GM12878 (cell line): ENCODE results near the gene TIGAR. TPM values are rescaled to one million over a fixed set of nuclear protein-coding genes. Genes with fewer than 3 reads are reported as not detected.

Source experiments
- ATF7 ChIP-seq: fragments of 450-650 bp; IDR thresholded peaks from 2 replicates; pipeline ENCODE4 v1.6.1; 2016; ENCODE audit warnings: low read depth, mild to moderate bottlenecking
- CBX3 ChIP-seq: fragments of 200-600 bp; sonication (generic); IDR thresholded peaks from 2 replicates; pipeline ENCODE4 v1.6.1; 2016; ENCODE audit warnings: low read depth, borderline replicate concordance
- EZH2 ChIP-seq: IDR thresholded peaks from 2 replicates; pipeline ENCODE4 v1.6.1; 2012; ENCODE audit warnings: low read depth, mild to moderate bottlenecking, control low read depth, inconsistent platforms, low read length, borderline replicate concordance; ENCODE audit not compliant: control insufficient read depth
- FOXK2 ChIP-seq: fragments of 450-650 bp; IDR thresholded peaks from 2 replicates; pipeline ENCODE4 v1.6.1; 2017; ENCODE audit warnings: mild to moderate bottlenecking, moderate library complexity
- GABPA ChIP-seq: IDR thresholded peaks from 2 replicates; pipeline ENCODE4 v1.6.1; 2014; ENCODE audit warnings: antibody characterized with exemption, low read depth, mild to moderate bottlenecking, inconsistent platforms
- IKZF2 ChIP-seq, 2 experiments: fragments of 450-650 bp; IDR thresholded peaks; 2 replicates each; pipeline ENCODE4 v1.6.1; 2017; ENCODE audit warnings: mild to moderate bottlenecking in 2 of 2, moderate library complexity in 2 of 2
- KAT2A ChIP-seq: conservative IDR thresholded peaks from 2 replicates; pipeline ENCODE4 v1.6.1; 2011; ENCODE audit warnings: low read depth, low read length; ENCODE audit not compliant: control insufficient read depth
- POLR2AphosphoS5 ChIP-seq: IDR thresholded peaks from 2 replicates; pipeline ENCODE4 v1.6.1; 2011; ENCODE audit warnings: mild to moderate bottlenecking, low read length, inconsistent platforms
- RBBP5 ChIP-seq: fragments of 200-600 bp; sonication (generic); conservative IDR thresholded peaks from 2 replicates; pipeline ENCODE4 v1.6.1; 2016
- RFX5 ChIP-seq: IDR thresholded peaks from 2 replicates; pipeline ENCODE4 v1.6.1; 2011; ENCODE audit warnings: low read depth, low read length, improper control_type of control experiment
- RUNX3 ChIP-seq: IDR thresholded peaks from 2 replicates; pipeline ENCODE4 v1.6.1; 2012; ENCODE audit warnings: low read length, inconsistent platforms
- TBL1XR1 ChIP-seq: IDR thresholded peaks from 2 replicates; pipeline ENCODE4 v1.6.1; 2012; ENCODE audit warnings: low read depth, low read length, improper control_type of control experiment
- TCF7 ChIP-seq: IDR thresholded peaks from 2 replicates; pipeline ENCODE4 v1.6.1; 2014; ENCODE audit warnings: antibody characterized with exemption, borderline replicate concordance
- WRNIP1 ChIP-seq: IDR thresholded peaks from 2 replicates; pipeline ENCODE4 v1.6.1; 2011; ENCODE audit warnings: low read depth, low read length, improper control_type of control experiment, borderline replicate concordance
- ZNF207 ChIP-seq: fragments of 450-650 bp; IDR thresholded peaks from 2 replicates; pipeline ENCODE4 v1.6.1; 2014; ENCODE audit warnings: antibody characterized with exemption, mild to moderate bottlenecking, borderline replicate concordance
- polyA plus RNA-seq, 11 experiments: library from polyadenylated mRNA; depleted of rRNA in 4 of 11; unstranded in 6 of 11; stranded (reverse) in 5 of 11; fragments of >200 nt; fragmentation: Nextera tagmentation in 4 of 11; fragmentation: Illumina TruSeq in 1 of 11; extraction: Ambion mirVana in 4 of 11; extraction: Trizol in 1 of 11; gene quantifications; 1 replicate in 1 of 11; 2 replicates in 10 of 11; pipeline versions ENCODE4 v1.2.1 to v1.2.3, GENCODE V29; 2011 to 2016; ENCODE audit warnings: inconsistent platforms in 2 of 11, missing spikeins in 2 of 11, low read depth in 1 of 11
- total RNA-seq, 4 experiments: library from RNA; depleted of rRNA in 3 of 4; stranded (reverse); fragments of >200 nt in 3 of 4; fragmentation: Illumina TruSeq in 1 of 4; extraction: Trizol in 1 of 4; gene quantifications; 2 replicates each; pipeline versions ENCODE4 v1.2.1 to v1.2.3, GENCODE V29; 2013 to 2021
- TF ChIP-seq, protein P1 (sequence below): fragments of 450-650 bp; IDR thresholded peaks from 2 replicates; pipeline ENCODE4 v1.6.1; 2017; ENCODE audit warnings: mild to moderate bottlenecking, moderate library complexity
- TF ChIP-seq, protein P2 (sequence below): IDR thresholded peaks from 2 replicates; pipeline ENCODE4 v1.6.1; 2012; ENCODE audit warnings: low read length, inconsistent platforms
- TF ChIP-seq, protein P3 (sequence below): fragments of 450-650 bp; IDR thresholded peaks from 2 replicates; pipeline ENCODE4 v1.6.1; 2018; ENCODE audit warnings: mild to moderate bottlenecking, low read depth, moderate library complexity; ENCODE audit not compliant: partially characterized antibody
- TF ChIP-seq, protein P4 (sequence below): fragments of 450-650 bp; IDR thresholded peaks from 2 replicates; pipeline ENCODE4 v1.6.1; 2017; ENCODE audit warnings: antibody characterized with exemption, mild to moderate bottlenecking, moderate library complexity

The TIGAR gene
- total and polyA plus RNA-seq, 10 of the 15 experiments (the other 5 are each of a cell fraction or from before 2014, with no cell fraction given): 7.6 to 45.7 (median 16.5) TPM

DNA sequence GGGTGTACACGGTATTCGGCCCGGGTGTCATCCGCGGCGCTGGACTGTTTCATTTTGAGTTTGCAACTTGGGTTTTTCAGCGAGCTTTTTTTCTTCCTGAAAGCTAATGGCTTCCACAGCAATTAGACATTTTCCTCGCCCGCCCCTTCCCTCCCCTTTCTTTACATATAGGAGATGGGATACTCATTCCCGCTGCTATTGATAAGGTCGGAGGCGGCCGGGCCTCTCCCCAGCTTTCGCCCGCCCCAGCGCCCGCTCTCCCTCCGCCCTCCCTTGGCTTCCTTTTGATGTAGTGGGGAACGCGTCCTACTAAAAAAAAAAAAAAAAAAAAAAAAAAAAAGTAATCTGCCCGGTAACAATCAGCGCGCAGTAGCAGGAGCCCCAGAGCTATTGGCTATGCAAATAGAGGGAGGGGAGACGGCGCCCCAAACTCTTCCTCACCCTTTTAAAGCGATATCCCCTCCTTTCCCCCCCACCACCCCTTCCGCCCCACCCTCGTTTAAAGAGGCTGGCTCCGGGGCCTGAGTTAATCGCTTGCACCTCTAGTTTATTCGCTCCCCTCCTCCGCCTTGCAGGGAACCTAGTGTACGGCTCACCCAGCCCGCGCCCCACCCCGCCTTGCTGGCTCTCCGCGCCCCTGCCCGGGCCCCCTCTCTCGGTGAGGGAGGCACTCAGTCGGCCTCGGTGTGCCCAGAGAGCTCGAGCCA, 49.1 kb upstream of the TIGAR start (continued):
- TF ChIP-seq CBX3: no peak
- TF ChIP-seq ZNF207: no peak
- peak; percentile 59; the same call in 1 of the 2 replicates for TF ChIP-seq RUNX3
- TF ChIP-seq TBL1XR1: no peak
- no peak for TF ChIP-seq EZH2
- TF ChIP-seq RBBP5: no peak
- TF ChIP-seq RFX5: peak; percentile 97
- TF ChIP-seq TCF7: peak; percentile 61
- 0 out of 2 replicates have a peak, but pooled peaks have one; percentile 46 for TF ChIP-seq GABPA
- TF ChIP-seq FOXK2: no peak
- no peak for TF ChIP-seq KAT2A
- TF ChIP-seq, protein P1, sequence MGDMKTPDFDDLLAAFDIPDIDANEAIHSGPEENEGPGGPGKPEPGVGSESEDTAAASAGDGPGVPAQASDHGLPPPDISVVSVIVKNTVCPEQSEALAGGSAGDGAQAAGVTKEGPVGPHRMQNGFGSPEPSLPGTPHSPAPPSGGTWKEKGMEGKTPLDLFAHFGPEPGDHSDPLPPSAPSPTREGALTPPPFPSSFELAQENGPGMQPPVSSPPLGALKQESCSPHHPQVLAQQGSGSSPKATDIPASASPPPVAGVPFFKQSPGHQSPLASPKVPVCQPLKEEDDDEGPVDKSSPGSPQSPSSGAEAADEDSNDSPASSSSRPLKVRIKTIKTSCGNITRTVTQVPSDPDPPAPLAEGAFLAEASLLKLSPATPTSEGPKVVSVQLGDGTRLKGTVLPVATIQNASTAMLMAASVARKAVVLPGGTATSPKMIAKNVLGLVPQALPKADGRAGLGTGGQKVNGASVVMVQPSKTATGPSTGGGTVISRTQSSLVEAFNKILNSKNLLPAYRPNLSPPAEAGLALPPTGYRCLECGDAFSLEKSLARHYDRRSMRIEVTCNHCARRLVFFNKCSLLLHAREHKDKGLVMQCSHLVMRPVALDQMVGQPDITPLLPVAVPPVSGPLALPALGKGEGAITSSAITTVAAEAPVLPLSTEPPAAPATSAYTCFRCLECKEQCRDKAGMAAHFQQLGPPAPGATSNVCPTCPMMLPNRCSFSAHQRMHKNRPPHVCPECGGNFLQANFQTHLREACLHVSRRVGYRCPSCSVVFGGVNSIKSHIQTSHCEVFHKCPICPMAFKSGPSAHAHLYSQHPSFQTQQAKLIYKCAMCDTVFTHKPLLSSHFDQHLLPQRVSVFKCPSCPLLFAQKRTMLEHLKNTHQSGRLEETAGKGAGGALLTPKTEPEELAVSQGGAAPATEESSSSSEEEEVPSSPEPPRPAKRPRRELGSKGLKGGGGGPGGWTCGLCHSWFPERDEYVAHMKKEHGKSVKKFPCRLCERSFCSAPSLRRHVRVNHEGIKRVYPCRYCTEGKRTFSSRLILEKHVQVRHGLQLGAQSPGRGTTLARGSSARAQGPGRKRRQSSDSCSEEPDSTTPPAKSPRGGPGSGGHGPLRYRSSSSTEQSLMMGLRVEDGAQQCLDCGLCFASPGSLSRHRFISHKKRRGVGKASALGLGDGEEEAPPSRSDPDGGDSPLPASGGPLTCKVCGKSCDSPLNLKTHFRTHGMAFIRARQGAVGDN: no peak
- TF ChIP-seq WRNIP1: no peak
- TF ChIP-seq, protein P2, sequence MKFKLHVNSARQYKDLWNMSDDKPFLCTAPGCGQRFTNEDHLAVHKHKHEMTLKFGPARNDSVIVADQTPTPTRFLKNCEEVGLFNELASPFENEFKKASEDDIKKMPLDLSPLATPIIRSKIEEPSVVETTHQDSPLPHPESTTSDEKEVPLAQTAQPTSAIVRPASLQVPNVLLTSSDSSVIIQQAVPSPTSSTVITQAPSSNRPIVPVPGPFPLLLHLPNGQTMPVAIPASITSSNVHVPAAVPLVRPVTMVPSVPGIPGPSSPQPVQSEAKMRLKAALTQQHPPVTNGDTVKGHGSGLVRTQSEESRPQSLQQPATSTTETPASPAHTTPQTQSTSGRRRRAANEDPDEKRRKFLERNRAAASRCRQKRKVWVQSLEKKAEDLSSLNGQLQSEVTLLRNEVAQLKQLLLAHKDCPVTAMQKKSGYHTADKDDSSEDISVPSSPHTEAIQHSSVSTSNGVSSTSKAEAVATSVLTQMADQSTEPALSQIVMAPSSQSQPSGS: no peak; the same call in 1 of the 2 replicates
- TF ChIP-seq, protein P3, sequence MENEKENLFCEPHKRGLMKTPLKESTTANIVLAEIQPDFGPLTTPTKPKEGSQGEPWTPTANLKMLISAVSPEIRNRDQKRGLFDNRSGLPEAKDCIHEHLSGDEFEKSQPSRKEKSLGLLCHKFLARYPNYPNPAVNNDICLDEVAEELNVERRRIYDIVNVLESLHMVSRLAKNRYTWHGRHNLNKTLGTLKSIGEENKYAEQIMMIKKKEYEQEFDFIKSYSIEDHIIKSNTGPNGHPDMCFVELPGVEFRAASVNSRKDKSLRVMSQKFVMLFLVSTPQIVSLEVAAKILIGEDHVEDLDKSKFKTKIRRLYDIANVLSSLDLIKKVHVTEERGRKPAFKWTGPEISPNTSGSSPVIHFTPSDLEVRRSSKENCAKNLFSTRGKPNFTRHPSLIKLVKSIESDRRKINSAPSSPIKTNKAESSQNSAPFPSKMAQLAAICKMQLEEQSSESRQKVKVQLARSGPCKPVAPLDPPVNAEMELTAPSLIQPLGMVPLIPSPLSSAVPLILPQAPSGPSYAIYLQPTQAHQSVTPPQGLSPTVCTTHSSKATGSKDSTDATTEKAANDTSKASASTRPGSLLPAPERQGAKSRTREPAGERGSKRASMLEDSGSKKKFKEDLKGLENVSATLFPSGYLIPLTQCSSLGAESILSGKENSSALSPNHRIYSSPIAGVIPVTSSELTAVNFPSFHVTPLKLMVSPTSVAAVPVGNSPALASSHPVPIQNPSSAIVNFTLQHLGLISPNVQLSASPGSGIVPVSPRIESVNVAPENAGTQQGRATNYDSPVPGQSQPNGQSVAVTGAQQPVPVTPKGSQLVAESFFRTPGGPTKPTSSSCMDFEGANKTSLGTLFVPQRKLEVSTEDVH: no peak
- 0 out of 2 replicates have a peak, but pooled peaks have one; percentile 58 for TF ChIP-seq POLR2AphosphoS5
- TF ChIP-seq, protein P4, sequence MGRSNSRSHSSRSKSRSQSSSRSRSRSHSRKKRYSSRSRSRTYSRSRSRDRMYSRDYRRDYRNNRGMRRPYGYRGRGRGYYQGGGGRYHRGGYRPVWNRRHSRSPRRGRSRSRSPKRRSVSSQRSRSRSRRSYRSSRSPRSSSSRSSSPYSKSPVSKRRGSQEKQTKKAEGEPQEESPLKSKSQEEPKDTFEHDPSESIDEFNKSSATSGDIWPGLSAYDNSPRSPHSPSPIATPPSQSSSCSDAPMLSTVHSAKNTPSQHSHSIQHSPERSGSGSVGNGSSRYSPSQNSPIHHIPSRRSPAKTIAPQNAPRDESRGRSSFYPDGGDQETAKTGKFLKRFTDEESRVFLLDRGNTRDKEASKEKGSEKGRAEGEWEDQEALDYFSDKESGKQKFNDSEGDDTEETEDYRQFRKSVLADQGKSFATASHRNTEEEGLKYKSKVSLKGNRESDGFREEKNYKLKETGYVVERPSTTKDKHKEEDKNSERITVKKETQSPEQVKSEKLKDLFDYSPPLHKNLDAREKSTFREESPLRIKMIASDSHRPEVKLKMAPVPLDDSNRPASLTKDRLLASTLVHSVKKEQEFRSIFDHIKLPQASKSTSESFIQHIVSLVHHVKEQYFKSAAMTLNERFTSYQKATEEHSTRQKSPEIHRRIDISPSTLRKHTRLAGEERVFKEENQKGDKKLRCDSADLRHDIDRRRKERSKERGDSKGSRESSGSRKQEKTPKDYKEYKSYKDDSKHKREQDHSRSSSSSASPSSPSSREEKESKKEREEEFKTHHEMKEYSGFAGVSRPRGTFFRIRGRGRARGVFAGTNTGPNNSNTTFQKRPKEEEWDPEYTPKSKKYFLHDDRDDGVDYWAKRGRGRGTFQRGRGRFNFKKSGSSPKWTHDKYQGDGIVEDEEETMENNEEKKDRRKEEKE: no peak
- TF ChIP-seq ATF7: peak; percentile 37; the same call in 1 of the 2 replicates
- TF ChIP-seq IKZF2 (IDR thresholded peaks at IDR 0.05): peak in 1 of 2 experiments; percentile 2; a peak in 1 of 4 replicates
